HUES6 (cell line): Measurements from ENCODE around the gene NLRP6.
"Not testable (repeated sequence)": the region's sequence is repeated elsewhere in the genome, so short reads cannot be mapped to it uniquely, and the experiment has no call there.

Experiments
- H3K27ac ChIP-seq: 2 replicates; pipeline ENCODE4 v1.7.0; 2013; ENCODE audit warnings: low read depth, mild to moderate bottlenecking, low read length, inconsistent platforms
- H3K27me3 ChIP-seq: 2 replicates; pipeline ENCODE4 v1.6.1; 2013; ENCODE audit warnings: low read length; ENCODE audit not compliant: control insufficient read depth, insufficient read depth
- H3K36me3 ChIP-seq: 2 replicates; pipeline ENCODE4 v1.6.1; 2013; ENCODE audit warnings: low read length; ENCODE audit not compliant: control insufficient read depth, insufficient read depth
- H3K4me1 ChIP-seq: 2 replicates; pipeline ENCODE4 v1.6.1; 2013; ENCODE audit warnings: low read length; ENCODE audit not compliant: control insufficient read depth, insufficient read depth
- H3K4me3 ChIP-seq: 2 replicates; pipeline ENCODE4 v1.5.1; 2013; ENCODE audit warnings: low read depth, low read length
- H3K9ac ChIP-seq: one replicate; pipeline ENCODE4 v1.6.1; 2013; ENCODE audit warnings: mild to moderate bottlenecking, low read length
- H3K9me3 ChIP-seq: 2 replicates; pipeline ENCODE4 v1.6.1; 2013; ENCODE audit warnings: low read depth, low read length; ENCODE audit not compliant: control insufficient read depth, insufficient read depth

The NLRP6 gene

GRCh38 chr11:324593-325517 lies 46.6 kb downstream of the NLRP6 start:
- peaks cover 25% of the 10 kb centered on the region for H3K4me1 ChIP-seq
- H3K9me3 ChIP-seq, H3K27me3 ChIP-seq, H3K27ac ChIP-seq, H3K4me3 ChIP-seq, H3K9ac ChIP-seq, H3K36me3 ChIP-seq: not testable (repeated sequence)

- Histone ChIP-seq H3K36me3 (no peaks in the 10 kb centered on the region), H3K4me3 (no peak overlapping the region), H3K27ac (no peak overlapping the region; the same call in 1 of the 2 replicates), H3K9me3 (no peaks in the 10 kb centered on the region), H3K27me3 (no peaks in the 10 kb centered on the region), H3K4me1 (peaks cover 28% of the 10 kb centered on the region), H3K9ac (no peak overlapping the region)
These were observed 47.8 kb downstream of the NLRP6 start for GRCh38 chr11:325796-326591.

- no peak overlapping the region for H3K9ac ChIP-seq
These were observed 48.3 kb downstream of the NLRP6 start for GRCh38 chr11:326592-326841.

GRCh38 chr11:326842-327580 lies 48.8 kb downstream of the NLRP6 start:
- H3K27me3 ChIP-seq: no peaks in the 10 kb centered on the region
- H3K4me1 ChIP-seq: peaks cover 27% of the 10 kb centered on the region
- H3K9me3 ChIP-seq: peaks cover 2% of the 10 kb centered on the region; the same call in 1 of the 2 replicates
- H3K36me3 ChIP-seq: no peaks in the 10 kb centered on the region
- H3K27ac ChIP-seq: no peak overlapping the region; the same call in 1 of the 2 replicates
- H3K9ac ChIP-seq: no peak overlapping the region
- H3K4me3 ChIP-seq: no peak overlapping the region

More at GRCh38 chr11:326592-326841, 48.3 kb downstream of the NLRP6 start:
- H3K27ac ChIP-seq: no peak overlapping the region; the same call in 1 of the 2 replicates
- H3K36me3 ChIP-seq: no peaks in the 10 kb centered on the region
- no peaks in the 10 kb centered on the region for H3K9me3 ChIP-seq
- H3K27me3 ChIP-seq: no peaks in the 10 kb centered on the region
- H3K4me1 ChIP-seq: peaks cover 27% of the 10 kb centered on the region
- H3K4me3 ChIP-seq: no peak overlapping the region

- H3K9ac ChIP-seq: no peak overlapping the region
- H3K36me3 ChIP-seq: no peaks in the 10 kb centered on the region
- peaks cover 4% of the 10 kb centered on the region for H3K9me3 ChIP-seq
- no peak overlapping the region for H3K4me3 ChIP-seq
- peaks cover 27% of the 10 kb centered on the region for H3K4me1 ChIP-seq
- H3K27me3 ChIP-seq: no peaks in the 10 kb centered on the region
- H3K27ac ChIP-seq: no peak overlapping the region
These were observed 49.3 kb downstream of the NLRP6 start for GRCh38 chr11:327581-327923.

GRCh38 chr11:328012-328411 lies 49.8 kb downstream of the NLRP6 start:
- H3K4me3 ChIP-seq: no peak overlapping the region
- H3K36me3 ChIP-seq: 0 out of 2 replicates have a peak, but pooled peaks cover 2% of the 10 kb centered on the region
- H3K27me3 ChIP-seq: no peaks in the 10 kb centered on the region
- H3K9me3 ChIP-seq: peaks cover 9% of the 10 kb centered on the region
- H3K9ac ChIP-seq: no peak overlapping the region
- H3K4me1 ChIP-seq: peaks cover 27% of the 10 kb centered on the region
- no peak overlapping the region for H3K27ac ChIP-seq

GRCh38 chr11:328516-329100 lies 50.4 kb downstream of the NLRP6 start:
- H3K27me3 ChIP-seq, H3K9ac ChIP-seq, H3K36me3 ChIP-seq, H3K27ac ChIP-seq, H3K4me3 ChIP-seq: not testable (repeated sequence)
- H3K4me1 ChIP-seq: peaks cover 27% of the 10 kb centered on the region
- peaks cover 12% of the 10 kb centered on the region for H3K9me3 ChIP-seq

- no peak overlapping the region for H3K27ac ChIP-seq
- H3K4me1 ChIP-seq: peaks cover 27% of the 10 kb centered on the region
- H3K9ac ChIP-seq: no peak overlapping the region
- H3K4me3 ChIP-seq: no peak overlapping the region
- no peaks in the 10 kb centered on the region for H3K27me3 ChIP-seq
- H3K9me3 ChIP-seq: peaks cover 12% of the 10 kb centered on the region
- 0 out of 2 replicates have a peak, but pooled peaks cover 5% of the 10 kb centered on the region for H3K36me3 ChIP-seq
These were observed 51.7 kb downstream of the NLRP6 start for GRCh38 chr11:329886-330253.

GRCh38 chr11:330307-330693 lies 52.1 kb downstream of the NLRP6 start:
- peaks cover 26% of the 10 kb centered on the region for H3K4me1 ChIP-seq
- H3K27me3 ChIP-seq: no peaks in the 10 kb centered on the region
- 0 out of 2 replicates have a peak, but pooled peaks cover 5% of the 10 kb centered on the region for H3K36me3 ChIP-seq
- no peak overlapping the region for H3K27ac ChIP-seq
- H3K9me3 ChIP-seq: peaks cover 12% of the 10 kb centered on the region
- peak overlapping the region; percentile 11 for H3K9ac ChIP-seq
- H3K4me3 ChIP-seq: no peak overlapping the region

- H3K4me3 ChIP-seq: no peak overlapping the region
- no peak overlapping the region for H3K9ac ChIP-seq
- H3K27ac ChIP-seq: no peak overlapping the region
- H3K9me3 ChIP-seq: peaks cover 12% of the 10 kb centered on the region
- H3K36me3 ChIP-seq: 0 out of 2 replicates have a peak, but pooled peaks cover 5% of the 10 kb centered on the region
- H3K4me1 ChIP-seq: peaks cover 28% of the 10 kb centered on the region
- no peaks in the 10 kb centered on the region for H3K27me3 ChIP-seq
These were observed 52.6 kb downstream of the NLRP6 start for GRCh38 chr11:330694-331357.
